SK-N-SH (cell line): Measurements from ENCODE around the gene GPSM3. TPM values are rescaled to one million over a fixed set of nuclear protein-coding genes. Genes with fewer than 3 reads are reported as not detected.

ENCODE experiments used
- CTCF ChIA-PET: fragments of 300-600, 350-600 bp; formaldehyde crosslinking; extraction: SDS; loops from one replicate; lab custom pipeline; 2021; lab: Yijun Ruan, JAX
- POLR2A ChIA-PET: fragments of 350-600 bp; sonication (Branson Sonifier 250); formaldehyde crosslinking; extraction: SDS; loops from one replicate; lab custom pipeline; 2020; ENCODE audit warnings: antibody characterized with exemption, inconsistent platforms; lab: Yijun Ruan, JAX
- DNase-seq: peaks from one replicate; pipeline ENCODE4 v3.0.0; 2012
- H2AFZ ChIP-seq: fragments of 200-600 bp; sonication (generic); 2 replicates; pipeline ENCODE4 v1.8.1; 2016; ENCODE audit warnings: antibody characterized with exemption, mild to moderate bottlenecking, low read depth
- H3F3A ChIP-seq: fragments of 200-600 bp; sonication (generic); replicated peaks from 2 replicates; pipeline ENCODE3; 2016; ENCODE audit warnings: antibody characterized with exemption, mild to moderate bottlenecking; ENCODE audit not compliant: insufficient read depth
- H3K27ac ChIP-seq, 2 experiments: fragments of 200-500 bp in 1 of 2; fragments of 200-600 bp in 1 of 2; sonication (Bioruptor generic) in 1 of 2; sonication (generic), shearing (Covaris generic) in 1 of 2; 2 replicates each; pipeline versions ENCODE4 v1.5.1 to v1.6.1; 2014 to 2016; ENCODE audit warnings: low read depth in 2 of 2, inconsistent platforms in 1 of 2, low read length in 1 of 2, mild to moderate bottlenecking in 1 of 2, mixed read lengths in 1 of 2
- H3K27me3 ChIP-seq: fragments of 200-600 bp; sonication (generic), shearing (Covaris generic); 2 replicates; pipeline ENCODE4 v1.6.1; 2016; ENCODE audit warnings: mixed run types; ENCODE audit not compliant: insufficient read depth
- H3K36me3 ChIP-seq, 2 experiments: fragments of 200-500 bp in 1 of 2; fragments of 200-600 bp in 1 of 2; sonication (Bioruptor generic) in 1 of 2; sonication (generic) in 1 of 2; replicated peaks in 1 of 2; 2 replicates each; pipeline versions ENCODE3 to v1.5.1; 2014 to 2016; ENCODE audit warnings: low read length in 1 of 2, mild to moderate bottlenecking in 1 of 2; ENCODE audit not compliant: insufficient read depth in 2 of 2, control insufficient read depth in 1 of 2
- H3K4me1 ChIP-seq, 2 experiments: fragments of 200-500 bp in 1 of 2; fragments of 200-600 bp in 1 of 2; sonication (Bioruptor generic) in 1 of 2; sonication (generic), shearing (Covaris generic) in 1 of 2; 2 replicates each; pipeline versions ENCODE4 v1.5.1 to v1.6.1; 2014 to 2016; ENCODE audit warnings: low read depth in 1 of 2, low read length in 1 of 2, mixed run types in 1 of 2; ENCODE audit not compliant: insufficient read depth in 2 of 2, control insufficient read depth in 1 of 2
- H3K4me2 ChIP-seq: fragments of 200-600 bp; sonication (generic), shearing (Covaris generic); 2 replicates; pipeline ENCODE4 v1.6.1; 2017; ENCODE audit warnings: mixed run types
- H3K4me3 ChIP-seq, 2 experiments: fragments of 200-500 bp in 1 of 2; fragments of 200-600 bp in 1 of 2; sonication (Bioruptor generic) in 1 of 2; sonication (generic), shearing (Covaris generic) in 1 of 2; 2 replicates each; pipeline versions ENCODE4 v1.5.1 to v1.8.1; 2014 to 2016; ENCODE audit warnings: low read depth in 2 of 2, inconsistent platforms in 1 of 2, low read length in 1 of 2, mild to moderate bottlenecking in 1 of 2, mixed read lengths in 1 of 2, moderate library complexity in 1 of 2
- H3K79me2 ChIP-seq: fragments of 200-600 bp; sonication (generic); 2 replicates; pipeline ENCODE4 v1.8.1; 2017; ENCODE audit warnings: mild to moderate bottlenecking; ENCODE audit not compliant: insufficient read depth
- H3K9ac ChIP-seq: fragments of 200-600 bp; sonication (generic); 2 replicates; pipeline ENCODE4 v1.6.1; 2017; ENCODE audit warnings: mixed run types
- H3K9me2 ChIP-seq: fragments of 200-600 bp; sonication (generic); 2 replicates; pipeline ENCODE4 v1.6.1; 2017; ENCODE audit warnings: mixed run types
- H3K9me3 ChIP-seq: fragments of 200-600 bp; sonication (generic); 2 replicates; pipeline ENCODE4 v1.6.1; 2017; ENCODE audit warnings: mixed run types, mild to moderate bottlenecking, moderate library complexity
- H4K20me1 ChIP-seq: fragments of 200-600 bp; sonication (generic); 2 replicates; pipeline ENCODE4 v1.6.1; 2017; ENCODE audit warnings: mild to moderate bottlenecking, mixed run types; ENCODE audit not compliant: insufficient read depth
- CHD2 ChIP-seq: fragments of 150-350 bp; IDR thresholded peaks from 2 replicates; pipeline ENCODE4 v1.6.1; 2018; ENCODE audit warnings: low read length; ENCODE audit not compliant: partially characterized antibody
- ELF1 ChIP-seq: IDR thresholded peaks from 2 replicates; pipeline ENCODE4 v1.4.0; 2012
- EP300 ChIP-seq, 2 experiments: IDR thresholded peaks; 2 replicates each; pipeline versions ENCODE4 v1.4.0 to v1.6.1; 2012; ENCODE audit warnings: borderline replicate concordance in 1 of 2, low read depth in 1 of 2, low read length in 1 of 2
- EZH2phosphoT487 ChIP-seq: fragments of 200-600 bp; sonication (generic); IDR thresholded peaks from 2 replicates; pipeline ENCODE4 v1.6.1; 2017; ENCODE audit warnings: low read depth, mixed run types, mild to moderate bottlenecking, antibody characterized with exemption, moderate library complexity, borderline replicate concordance
- FOSL2 ChIP-seq: IDR thresholded peaks from 2 replicates; pipeline ENCODE4 v1.4.0; 2012; ENCODE audit warnings: low read depth, mild to moderate bottlenecking, moderate library complexity, borderline replicate concordance
- FOXJ3 ChIP-seq: sonication (generic); formaldehyde crosslinking; IDR thresholded peaks from 2 replicates; pipeline ENCODE4 v1.5.1; 2020; ENCODE audit warnings: mild to moderate bottlenecking, missing genetic modification reagents
- FOXM1 ChIP-seq: IDR thresholded peaks from 2 replicates; pipeline ENCODE4 v1.4.0; 2012; ENCODE audit warnings: low read depth, mild to moderate bottlenecking
- GATA2 ChIP-seq: sonication (generic); formaldehyde crosslinking; IDR thresholded peaks from 2 replicates; pipeline ENCODE4 v1.5.0; 2020; ENCODE audit warnings: mild to moderate bottlenecking, missing genetic modification reagents
- MXI1 ChIP-seq: IDR thresholded peaks from 2 replicates; pipeline ENCODE4 v1.6.1; 2012; ENCODE audit warnings: mild to moderate bottlenecking, low read depth, low read length, improper control_type of control experiment
- NFIC ChIP-seq: IDR thresholded peaks from 2 replicates; pipeline ENCODE4 v1.4.0; 2012; ENCODE audit warnings: borderline replicate concordance
- POLR2AphosphoS5 ChIP-seq: IDR thresholded peaks from 2 replicates; pipeline ENCODE4 v1.6.1; 2012; ENCODE audit warnings: low read depth, low read length
- RAD21 ChIP-seq: IDR thresholded peaks from 2 replicates; pipeline ENCODE4 v1.6.1; 2012; ENCODE audit warnings: mild to moderate bottlenecking, low read length
- RXRA ChIP-seq: IDR thresholded peaks from 2 replicates; pipeline ENCODE4 v1.4.0; 2012; ENCODE audit warnings: low read depth, mild to moderate bottlenecking, borderline replicate concordance
- SMC3 ChIP-seq: IDR thresholded peaks from 2 replicates; pipeline ENCODE4 v1.6.1; 2012; ENCODE audit warnings: low read depth, low read length, improper control_type of control experiment
- TAF1 ChIP-seq: IDR thresholded peaks from 2 replicates; pipeline ENCODE4 v1.6.1; 2012; ENCODE audit warnings: low read depth, mild to moderate bottlenecking, low read length, moderate library complexity, borderline replicate concordance
- USF2 ChIP-seq: fragments of 150-350 bp; IDR thresholded peaks from 2 replicates; pipeline ENCODE4 v1.6.1; 2017; ENCODE audit warnings: antibody characterized with exemption, low read length, low read depth, borderline replicate concordance
- WGBS: methylation state at CpG from one replicate; pipeline ENCODE4 v1.1.6; 2017; ENCODE audit warnings: low lambda C conversion rate; 5-methylcytosine and 5-hydroxymethylcytosine counted together
- polyA plus RNA-seq, 3 experiments: library from polyadenylated mRNA; depleted of rRNA; stranded (reverse); fragments of >200 nt; gene quantifications; 2 replicates each; pipeline ENCODE4 v1.2.3, GENCODE V29; 2012
- TF ChIP-seq, protein P1 (sequence below): IDR thresholded peaks from 2 replicates; pipeline ENCODE4 v1.4.0; 2012; ENCODE audit warnings: low read depth, borderline replicate concordance
- TF ChIP-seq, protein P2 (sequence below): IDR thresholded peaks from 2 replicates; pipeline ENCODE4 v1.4.0; 2012; ENCODE audit warnings: low read depth, borderline replicate concordance
- TF ChIP-seq, protein P3 (sequence below): fragments of 200-600 bp; sonication (generic); IDR thresholded peaks from 2 replicates; pipeline ENCODE4 v1.6.1; 2017; ENCODE audit warnings: antibody characterized with exemption, mild to moderate bottlenecking, moderate library complexity

GPSM3 gene
- polyA plus RNA-seq, 1 of the 3 experiments (the other 2 are of a cell fraction), result 1.5 TPM

DNA sequence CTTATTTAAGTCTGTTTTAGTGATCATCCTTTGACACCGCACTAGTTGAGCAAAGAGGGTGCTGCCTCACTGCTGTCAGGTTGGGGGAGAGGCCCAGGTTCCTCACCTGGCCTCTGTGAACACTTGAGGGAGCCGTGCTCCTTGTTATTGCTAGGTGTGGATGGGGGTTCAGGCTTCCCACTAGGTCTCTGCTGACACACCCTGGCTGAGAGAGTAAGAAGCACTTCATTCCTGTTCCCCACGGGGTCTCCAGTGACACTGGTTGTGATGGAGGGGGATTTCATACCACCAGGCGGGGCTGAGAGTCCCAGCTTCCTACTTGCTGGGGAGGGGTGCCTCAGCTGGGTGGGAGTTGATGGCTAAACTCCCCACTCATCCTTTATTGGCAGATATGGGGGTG, 42.5 kb upstream of the GPSM3 start:
- Histone ChIP-seq H3K4me2 (no peak overlapping the region), H3K27me3 (peaks cover 19% of the 10 kb centered on the region), H3F3A (no peaks in the 10 kb centered on the region), H3K9me2 (no peaks in the 10 kb centered on the region), H3K4me3 (no peak overlapping the region), H3K36me3 (no peaks in the 10 kb centered on the region), H3K79me2 (no peaks in the 10 kb centered on the region), H4K20me1 (no peaks in the 10 kb centered on the region), H3K4me1 (no peaks in the 10 kb centered on the region), H3K27ac (no peak overlapping the region), H2AFZ (no peak overlapping the region), H3K9me3 (no peaks in the 10 kb centered on the region), H3K9ac (no peak overlapping the region)
- DNase-seq, result no peak
- POLR2A ChIA-PET, result no interaction called here
- TF ChIP-seq ELF1, result no peak
- no peak for TF ChIP-seq POLR2AphosphoS5
- TF ChIP-seq USF2, result no peak
- no peak for TF ChIP-seq MXI1
- TF ChIP-seq, protein P1, sequence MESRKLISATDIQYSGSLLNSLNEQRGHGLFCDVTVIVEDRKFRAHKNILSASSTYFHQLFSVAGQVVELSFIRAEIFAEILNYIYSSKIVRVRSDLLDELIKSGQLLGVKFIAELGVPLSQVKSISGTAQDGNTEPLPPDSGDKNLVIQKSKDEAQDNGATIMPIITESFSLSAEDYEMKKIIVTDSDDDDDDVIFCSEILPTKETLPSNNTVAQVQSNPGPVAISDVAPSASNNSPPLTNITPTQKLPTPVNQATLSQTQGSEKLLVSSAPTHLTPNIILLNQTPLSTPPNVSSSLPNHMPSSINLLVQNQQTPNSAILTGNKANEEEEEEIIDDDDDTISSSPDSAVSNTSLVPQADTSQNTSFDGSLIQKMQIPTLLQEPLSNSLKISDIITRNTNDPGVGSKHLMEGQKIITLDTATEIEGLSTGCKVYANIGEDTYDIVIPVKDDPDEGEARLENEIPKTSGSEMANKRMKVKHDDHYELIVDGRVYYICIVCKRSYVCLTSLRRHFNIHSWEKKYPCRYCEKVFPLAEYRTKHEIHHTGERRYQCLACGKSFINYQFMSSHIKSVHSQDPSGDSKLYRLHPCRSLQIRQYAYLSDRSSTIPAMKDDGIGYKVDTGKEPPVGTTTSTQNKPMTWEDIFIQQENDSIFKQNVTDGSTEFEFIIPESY, result no peak
- TF ChIP-seq EZH2phosphoT487, result no peak
- TF ChIP-seq GATA2 (CRISPR knock-in tag), result no peak
- TF ChIP-seq, protein P2, sequence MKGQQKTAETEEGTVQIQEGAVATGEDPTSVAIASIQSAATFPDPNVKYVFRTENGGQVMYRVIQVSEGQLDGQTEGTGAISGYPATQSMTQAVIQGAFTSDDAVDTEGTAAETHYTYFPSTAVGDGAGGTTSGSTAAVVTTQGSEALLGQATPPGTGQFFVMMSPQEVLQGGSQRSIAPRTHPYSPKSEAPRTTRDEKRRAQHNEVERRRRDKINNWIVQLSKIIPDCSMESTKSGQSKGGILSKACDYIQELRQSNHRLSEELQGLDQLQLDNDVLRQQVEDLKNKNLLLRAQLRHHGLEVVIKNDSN, result no peak
- no peak for TF ChIP-seq RXRA
- TF ChIP-seq FOXM1, result no peak
- no peak for TF ChIP-seq SMC3
- no peak for TF ChIP-seq TAF1
- no peak for TF ChIP-seq NFIC
- TF ChIP-seq EP300 (IDR thresholded peaks at IDR 0.05; ENCODE audit: borderline replicate concordance in 1 of 2, low read depth in 1 of 2, low read length in 1 of 2), result no peak
- WGBS, result 13% methylated on average over 4 of the region's 4 CpGs
- CTCF ChIA-PET, result interaction anchor here (0.8 kb wide), 1 partner anchor 10 kb away, joined by 3 read pairs; no protein-coding TSS in a partner anchor

GRCh38 chr6:32226434-32226833, 34.0 kb upstream of the GPSM3 start:
- 10% methylated on average over 7 of the region's 7 CpGs for WGBS
- H4K20me1 ChIP-seq, result no peaks in the 10 kb centered on the region
- no peaks in the 10 kb centered on the region for H3K36me3 ChIP-seq
- ChIA-PET CTCF (no interaction called here), POLR2A (no interaction called here)
- TF ChIP-seq ELF1, result no peak
- TF ChIP-seq, protein P3, sequence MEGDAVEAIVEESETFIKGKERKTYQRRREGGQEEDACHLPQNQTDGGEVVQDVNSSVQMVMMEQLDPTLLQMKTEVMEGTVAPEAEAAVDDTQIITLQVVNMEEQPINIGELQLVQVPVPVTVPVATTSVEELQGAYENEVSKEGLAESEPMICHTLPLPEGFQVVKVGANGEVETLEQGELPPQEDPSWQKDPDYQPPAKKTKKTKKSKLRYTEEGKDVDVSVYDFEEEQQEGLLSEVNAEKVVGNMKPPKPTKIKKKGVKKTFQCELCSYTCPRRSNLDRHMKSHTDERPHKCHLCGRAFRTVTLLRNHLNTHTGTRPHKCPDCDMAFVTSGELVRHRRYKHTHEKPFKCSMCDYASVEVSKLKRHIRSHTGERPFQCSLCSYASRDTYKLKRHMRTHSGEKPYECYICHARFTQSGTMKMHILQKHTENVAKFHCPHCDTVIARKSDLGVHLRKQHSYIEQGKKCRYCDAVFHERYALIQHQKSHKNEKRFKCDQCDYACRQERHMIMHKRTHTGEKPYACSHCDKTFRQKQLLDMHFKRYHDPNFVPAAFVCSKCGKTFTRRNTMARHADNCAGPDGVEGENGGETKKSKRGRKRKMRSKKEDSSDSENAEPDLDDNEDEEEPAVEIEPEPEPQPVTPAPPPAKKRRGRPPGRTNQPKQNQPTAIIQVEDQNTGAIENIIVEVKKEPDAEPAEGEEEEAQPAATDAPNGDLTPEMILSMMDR, result no peak
- TF ChIP-seq RAD21, result no peak
- no peak for TF ChIP-seq NFIC
- TF ChIP-seq, protein P2, result no peak
- TF ChIP-seq, protein P1, result no peak
- no peak for TF ChIP-seq CHD2
- no peak for TF ChIP-seq FOXM1
- no peak for TF ChIP-seq FOSL2
- TF ChIP-seq FOXJ3, result no peak
- no peaks in the 10 kb centered on the region for H3K79me2 ChIP-seq
- no peak overlapping the region for H3K4me2 ChIP-seq
- no peaks in the 10 kb centered on the region for H3K9me2 ChIP-seq
- H3K4me1 ChIP-seq, result no peaks in the 10 kb centered on the region
- no peak overlapping the region for H3K9ac ChIP-seq
- no peak for DNase-seq
- H3K4me3 ChIP-seq, result no peak overlapping the region
- no peak overlapping the region for H3K27ac ChIP-seq
- no peaks in the 10 kb centered on the region for H3F3A ChIP-seq
- H2AFZ ChIP-seq, result no peak overlapping the region
- H3K27me3 ChIP-seq, result peaks cover 32% of the 10 kb centered on the region
- H3K9me3 ChIP-seq, result no peaks in the 10 kb centered on the region
